ENCODE data around the gene NR2F1. TPM values are rescaled to one million over a fixed set of nuclear protein-coding genes. Genes with fewer than 3 reads are reported as not detected.

Gene NR2F1
- total RNA-seq, 3 donors from 2014 or later (not counting 1 experiment from before 2014, with no cell fraction given) = not detected

DNA sequence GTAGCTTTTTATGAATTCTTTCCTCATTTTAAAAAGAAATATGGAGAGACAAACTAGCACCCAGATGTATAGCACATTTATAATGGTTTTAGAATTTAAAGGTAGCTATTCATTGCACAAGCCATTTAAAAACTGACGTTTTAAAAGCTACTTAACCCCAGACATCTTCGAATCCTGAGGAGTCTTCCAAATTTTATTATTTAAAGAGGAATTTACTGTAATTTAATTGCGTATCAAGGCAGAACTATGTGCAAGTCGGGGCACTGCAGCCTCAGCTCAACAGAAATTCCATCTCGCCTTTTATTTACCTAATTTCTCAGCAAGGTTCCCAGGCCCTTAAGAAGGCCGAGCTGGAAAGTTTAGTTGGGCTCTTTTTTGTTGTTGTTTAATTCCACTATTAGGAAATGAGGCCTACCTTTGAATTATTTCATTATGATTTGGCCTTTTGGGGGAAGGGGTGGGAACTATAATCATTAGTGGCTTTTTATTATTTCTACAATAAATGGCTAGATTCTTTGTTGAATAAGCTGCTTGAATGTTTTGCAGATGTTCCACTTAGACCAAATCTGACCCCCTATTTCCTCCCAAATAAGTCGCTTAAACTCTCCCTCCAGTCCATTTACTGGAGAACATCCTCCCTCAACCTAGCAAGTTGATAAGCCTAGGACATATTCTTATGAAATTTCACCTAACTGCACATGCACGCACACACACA lies 20.2 kb downstream of the NR2F1 start:
- Histone ChIP-seq H3K36me3 (ENCODE audit: control insufficient read depth, insufficient read depth, low read length) (no peaks in the 10 kb centered on the region), H3K27ac (ENCODE audit: low read length) (no peak overlapping the region), H3K4me3 (ENCODE audit: low read length) (no peak overlapping the region), H3K27me3 (ENCODE audit: control insufficient read depth, insufficient read depth, low read length) (peaks cover 75% of the 10 kb centered on the region), H3K9me3 (ENCODE audit: control insufficient read depth, insufficient read depth, low read length) (no peaks in the 10 kb centered on the region), H3K4me1 (ENCODE audit: control insufficient read depth, insufficient read depth, low read length) (peaks cover 7% of the 10 kb centered on the region)
- TF ChIP-seq, protein P1, sequence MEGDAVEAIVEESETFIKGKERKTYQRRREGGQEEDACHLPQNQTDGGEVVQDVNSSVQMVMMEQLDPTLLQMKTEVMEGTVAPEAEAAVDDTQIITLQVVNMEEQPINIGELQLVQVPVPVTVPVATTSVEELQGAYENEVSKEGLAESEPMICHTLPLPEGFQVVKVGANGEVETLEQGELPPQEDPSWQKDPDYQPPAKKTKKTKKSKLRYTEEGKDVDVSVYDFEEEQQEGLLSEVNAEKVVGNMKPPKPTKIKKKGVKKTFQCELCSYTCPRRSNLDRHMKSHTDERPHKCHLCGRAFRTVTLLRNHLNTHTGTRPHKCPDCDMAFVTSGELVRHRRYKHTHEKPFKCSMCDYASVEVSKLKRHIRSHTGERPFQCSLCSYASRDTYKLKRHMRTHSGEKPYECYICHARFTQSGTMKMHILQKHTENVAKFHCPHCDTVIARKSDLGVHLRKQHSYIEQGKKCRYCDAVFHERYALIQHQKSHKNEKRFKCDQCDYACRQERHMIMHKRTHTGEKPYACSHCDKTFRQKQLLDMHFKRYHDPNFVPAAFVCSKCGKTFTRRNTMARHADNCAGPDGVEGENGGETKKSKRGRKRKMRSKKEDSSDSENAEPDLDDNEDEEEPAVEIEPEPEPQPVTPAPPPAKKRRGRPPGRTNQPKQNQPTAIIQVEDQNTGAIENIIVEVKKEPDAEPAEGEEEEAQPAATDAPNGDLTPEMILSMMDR (IDR thresholded peaks at IDR 0.05) = no peak
- WGBS (ENCODE audit: insufficient coverage) = 40% methylated on average over 3 of the region's 8 CpGs
- peaks cover 27 to 53% of the 10 kb centered on the region in 2 donors for H3K27me3 Mint-ChIP-seq (ENCODE audit: low read depth in 2 of 2)
- ATAC-seq = no peak
- H3K36me3 Mint-ChIP-seq = peaks cover 8% of the 10 kb centered on the region
- intact Hi-C loops (cut with micrococcal nuclease) = loop anchor here (10.0 kb wide), 1 partner anchor 312 kb away; no protein-coding TSS in a partner anchor
- H3K9me3 Mint-ChIP-seq = no peaks in the 10 kb centered on the region
- no peak for DNase-seq
- H3K27ac Mint-ChIP-seq = no peak overlapping the region
- H3K4me3 Mint-ChIP-seq = no peak overlapping the region
- peaks cover 5 to 16% of the 10 kb centered on the region in 2 donors for H3K4me1 Mint-ChIP-seq

- Histone ChIP-seq H3K27ac (ENCODE audit: low read length) (no peak overlapping the region), H3K27me3 (ENCODE audit: control insufficient read depth, insufficient read depth, low read length) (peaks cover 76% of the 10 kb centered on the region), H3K4me1 (ENCODE audit: control insufficient read depth, insufficient read depth, low read length) (peaks cover 7% of the 10 kb centered on the region), H3K4me3 (ENCODE audit: low read length) (no peak overlapping the region), H3K36me3 (ENCODE audit: control insufficient read depth, insufficient read depth, low read length) (no peaks in the 10 kb centered on the region), H3K9me3 (ENCODE audit: control insufficient read depth, insufficient read depth, low read length) (no peaks in the 10 kb centered on the region)
- ATAC-seq = no peak
- peaks cover 34 to 59% of the 10 kb centered on the region in 2 donors for H3K27me3 Mint-ChIP-seq (ENCODE audit: low read depth in 2 of 2)
- H3K4me3 Mint-ChIP-seq = no peak overlapping the region
- no peaks in the 10 kb centered on the region for H3K9me3 Mint-ChIP-seq
- no peak for DNase-seq
- intact Hi-C loops (cut with micrococcal nuclease) = loop anchor here (10.0 kb wide), 1 partner anchor 311 kb away; no protein-coding TSS in a partner anchor
- no peak overlapping the region for H3K27ac Mint-ChIP-seq
- peaks cover 8% of the 10 kb centered on the region for H3K36me3 Mint-ChIP-seq
- TF ChIP-seq, protein P1 (IDR thresholded peaks at IDR 0.05) = no peak
- peaks cover 5 to 16% of the 10 kb centered on the region in 2 donors for H3K4me1 Mint-ChIP-seq
- WGBS (ENCODE audit: insufficient coverage) = 12% methylated on average over 58 of the region's 58 CpGs
Measured at GRCh38 chr5:93603793-93604643, 21.0 kb downstream of the NR2F1 start.

- peaks cover 5 to 16% of the 10 kb centered on the region in 2 donors for H3K4me1 Mint-ChIP-seq
- WGBS (ENCODE audit: insufficient coverage) = 0% methylated on average over 6 of the region's 10 CpGs
- H3K36me3 Mint-ChIP-seq = peaks cover 8% of the 10 kb centered on the region
- Histone ChIP-seq H3K36me3 (ENCODE audit: control insufficient read depth, insufficient read depth, low read length) (no peaks in the 10 kb centered on the region), H3K4me1 (ENCODE audit: control insufficient read depth, insufficient read depth, low read length) (peaks cover 7% of the 10 kb centered on the region), H3K27me3 (ENCODE audit: control insufficient read depth, insufficient read depth, low read length) (peaks cover 78% of the 10 kb centered on the region), H3K27ac (ENCODE audit: low read length) (no peak overlapping the region), H3K4me3 (ENCODE audit: low read length) (no peak overlapping the region), H3K9me3 (ENCODE audit: control insufficient read depth, insufficient read depth, low read length) (no peaks in the 10 kb centered on the region)
- H3K27me3 Mint-ChIP-seq (ENCODE audit: low read depth in 2 of 2) = peaks cover 43 to 67% of the 10 kb centered on the region in 2 donors
- H3K27ac Mint-ChIP-seq = no peak overlapping the region
- TF ChIP-seq, protein P1 (IDR thresholded peaks at IDR 0.05) = no peak
- intact Hi-C loops (cut with micrococcal nuclease) = loop anchor here (10.0 kb wide), 1 partner anchor 310 kb away; no protein-coding TSS in a partner anchor
- DNase-seq = no peak
- ATAC-seq = no peak
- H3K9me3 Mint-ChIP-seq = no peaks in the 10 kb centered on the region
- H3K4me3 Mint-ChIP-seq = no peak overlapping the region
Measured at GRCh38 chr5:93604644-93605515, 21.9 kb downstream of the NR2F1 start.

Data from natural killer cell (primary cell).